Ecto neural progenitor cell (in vitro differentiated cells): ENCODE measurements around the gene PTX4.

Source experiments
- DNase-seq: peaks from one replicate; pipeline ENCODE4 v3.0.0-alpha.2; 2018; ENCODE audit warnings: low spot score

The PTX4 gene, protein sequence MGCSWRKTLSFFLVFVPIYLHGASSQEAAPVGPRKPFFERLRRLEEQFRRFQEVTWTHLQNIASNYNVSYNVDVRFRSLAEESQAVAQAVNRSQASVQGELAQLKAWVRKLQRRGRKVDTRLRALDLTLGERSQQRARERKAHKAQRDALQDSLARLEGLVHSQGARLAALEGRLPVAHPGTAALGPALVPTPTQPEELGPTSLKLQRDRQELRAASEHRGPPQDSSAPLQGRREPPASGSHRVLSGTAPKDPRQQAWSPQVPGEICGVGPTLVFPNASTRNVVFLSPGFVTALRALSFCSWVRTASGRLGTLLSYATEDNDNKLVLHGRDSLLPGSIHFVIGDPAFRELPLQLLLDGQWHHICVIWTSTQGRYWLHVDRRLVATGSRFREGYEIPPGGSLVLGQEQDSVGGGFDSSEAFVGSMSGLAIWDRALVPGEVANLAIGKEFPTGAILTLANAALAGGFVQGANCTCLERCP

GRCh38 chr16:1488619-1489018, at the start of gene PTX4:
Gene PTX4 (minus strand): TSS chr16:1488944. CDS start chr16:1488909, 35 bp downstream.
- DNase-seq = no peak

GRCh38 chr16:1537763-1538289, 49.1 kb upstream of the PTX4 start:
- no peak for DNase-seq

DNA sequence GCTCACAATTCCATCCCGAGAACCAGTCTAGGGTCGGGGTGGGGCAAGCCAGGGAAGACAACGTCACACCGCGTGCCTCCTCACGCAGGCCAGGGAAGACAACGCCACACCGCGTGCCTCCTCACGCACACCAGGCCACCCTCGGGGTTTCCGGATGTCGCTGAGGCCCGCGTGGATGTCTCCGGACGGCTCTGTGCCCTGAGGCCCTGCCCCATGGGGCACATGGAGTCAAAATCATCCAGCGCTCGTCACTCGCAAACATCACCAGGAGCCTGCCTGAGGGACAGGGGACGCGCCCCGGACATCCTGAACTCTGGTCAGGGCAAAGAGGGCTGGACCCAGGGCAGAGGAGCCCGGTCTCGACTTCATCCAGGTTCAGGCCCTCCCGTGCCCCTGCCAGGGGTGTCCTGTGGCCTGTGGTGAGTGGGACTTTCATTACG, 48.4 kb upstream of the PTX4 start:
- DNase-seq = no peak

DNA sequence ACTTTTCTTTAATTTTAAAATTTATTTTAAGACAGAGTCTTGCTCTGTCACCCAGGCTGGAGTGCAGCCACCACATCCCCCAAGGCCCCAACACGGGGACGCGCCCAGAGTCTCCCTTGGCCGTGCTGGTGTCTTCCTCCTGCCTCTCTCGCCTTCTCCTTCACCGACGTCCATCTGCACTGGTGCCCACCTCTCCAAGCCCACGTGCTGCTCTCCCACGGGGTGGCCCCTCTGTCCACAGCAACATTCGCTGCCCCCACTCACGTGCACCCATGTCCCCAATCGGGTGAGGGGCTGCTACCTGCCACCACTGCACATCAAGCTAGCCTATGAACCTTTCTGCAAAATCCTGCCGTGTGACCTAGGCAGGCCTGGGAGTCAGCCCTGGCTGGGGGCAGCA, 47.9 kb upstream of the PTX4 start:
- DNase-seq = no peak

- DNase-seq = no peak
Measured at GRCh38 chr16:1535391-1536291, 46.9 kb upstream of the PTX4 start.

- DNase-seq = no peak
Measured at GRCh38 chr16:1534021-1535020, 45.6 kb upstream of the PTX4 start.

GRCh38 chr16:1533443-1533951, 44.8 kb upstream of the PTX4 start, which contains the start of gene TMEM204:
Gene TMEM204 (plus strand): TSS chr16:1533666. CDS start chr16:1534276, 610 bp downstream.
- DNase-seq = no peak

DNA sequence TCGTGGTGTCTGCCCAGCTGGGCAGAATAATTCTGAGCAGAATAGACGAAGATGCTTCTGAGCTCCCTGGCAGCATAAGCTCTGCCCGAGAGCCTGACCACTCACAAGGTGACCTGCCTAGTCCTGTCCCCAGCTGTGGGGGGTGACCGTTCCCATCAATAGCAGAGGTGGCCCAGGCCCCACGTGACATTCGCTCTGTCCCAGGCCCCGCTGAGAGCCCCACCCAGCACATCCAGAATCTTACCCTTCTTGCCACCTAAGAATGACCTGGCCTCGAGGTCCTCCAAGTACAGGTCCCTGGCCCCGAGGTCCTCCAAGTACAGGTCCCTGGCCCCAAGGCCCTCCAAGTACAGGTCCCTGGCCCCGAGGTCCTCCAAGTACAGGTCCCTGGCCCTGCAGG, 44.0 kb upstream of the PTX4 start:
- DNase-seq = no peak

DNA sequence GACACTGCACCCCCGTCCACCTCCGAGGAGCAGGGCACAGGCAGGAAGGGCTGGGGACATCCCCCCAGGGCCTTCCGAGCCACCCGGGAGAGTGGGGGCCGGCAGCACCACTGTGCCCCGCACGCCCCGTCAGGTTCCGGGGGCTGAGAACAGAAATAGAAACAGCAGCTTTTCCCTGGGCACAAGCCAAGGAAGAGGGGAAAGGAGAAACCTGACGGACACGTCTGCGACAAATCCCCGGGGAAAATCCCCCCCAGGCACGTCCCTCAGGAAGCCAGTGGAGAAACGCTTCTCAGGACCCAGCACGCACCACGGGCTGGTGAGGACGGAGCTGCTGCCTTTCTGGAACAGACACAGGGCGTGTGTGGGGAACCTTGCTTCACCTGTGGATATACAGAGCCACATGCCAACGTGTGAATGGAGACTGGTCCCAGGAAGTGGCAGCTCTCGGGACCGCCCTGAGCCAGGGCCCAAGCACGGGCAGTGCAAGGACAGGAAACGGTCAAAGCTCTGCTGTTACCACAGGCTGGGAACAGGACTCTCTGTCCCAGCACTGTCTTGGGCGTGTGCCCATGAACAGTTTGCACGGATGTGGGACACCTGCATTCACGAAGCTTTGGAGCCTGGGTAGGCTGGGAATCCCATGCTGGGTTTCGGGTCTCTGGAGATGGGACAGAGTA, 43.5 kb upstream of the PTX4 start:
- DNase-seq = no peak

- no peak for DNase-seq
Measured at GRCh38 chr16:1531638-1531910, 42.8 kb upstream of the PTX4 start.

DNA sequence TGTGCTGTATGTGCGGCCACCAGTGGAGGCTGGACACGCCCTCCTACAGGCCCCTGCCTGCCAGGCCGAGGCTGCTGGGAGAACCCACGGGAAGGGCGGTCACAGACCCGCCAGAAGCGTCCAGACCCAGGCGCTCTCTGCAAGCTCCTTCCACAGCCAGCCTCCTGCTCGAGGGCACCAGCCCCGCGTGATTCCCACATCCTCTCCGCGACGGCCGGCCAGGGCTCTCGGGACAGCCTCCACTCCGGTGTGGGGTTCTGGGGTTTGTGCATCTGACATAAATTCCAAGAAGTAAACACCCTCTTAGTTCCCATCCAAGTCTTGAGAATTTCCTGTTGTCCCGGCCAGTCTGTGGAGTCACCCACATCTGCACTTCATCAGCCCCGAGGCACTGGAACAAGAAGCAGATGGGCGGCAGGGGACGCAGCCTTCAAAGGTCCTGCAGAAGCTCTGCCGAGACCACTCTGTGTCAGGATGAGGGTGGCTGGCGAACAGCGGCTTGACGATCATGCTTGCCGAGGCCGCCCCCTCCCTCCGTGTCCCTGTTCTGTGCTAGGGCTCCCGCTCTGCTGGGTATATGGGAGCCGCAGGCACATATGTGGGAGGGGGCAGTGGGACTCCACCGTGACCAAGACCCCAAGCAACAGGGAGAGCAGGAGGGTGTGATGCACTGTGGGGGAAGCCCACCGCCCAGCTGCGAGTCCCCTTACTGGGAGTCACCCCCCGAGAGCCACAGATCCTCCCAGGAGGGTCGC, 42.3 kb upstream of the PTX4 start:
- DNase-seq = no peak

- DNase-seq = no peak
Measured at GRCh38 chr16:1530349-1530882, 41.7 kb upstream of the PTX4 start.

- no peak for DNase-seq
Measured at GRCh38 chr16:1528921-1529537, 40.3 kb upstream of the PTX4 start.

- DNase-seq = no peak
Measured at GRCh38 chr16:1527836-1528811, 39.4 kb upstream of the PTX4 start.

DNA sequence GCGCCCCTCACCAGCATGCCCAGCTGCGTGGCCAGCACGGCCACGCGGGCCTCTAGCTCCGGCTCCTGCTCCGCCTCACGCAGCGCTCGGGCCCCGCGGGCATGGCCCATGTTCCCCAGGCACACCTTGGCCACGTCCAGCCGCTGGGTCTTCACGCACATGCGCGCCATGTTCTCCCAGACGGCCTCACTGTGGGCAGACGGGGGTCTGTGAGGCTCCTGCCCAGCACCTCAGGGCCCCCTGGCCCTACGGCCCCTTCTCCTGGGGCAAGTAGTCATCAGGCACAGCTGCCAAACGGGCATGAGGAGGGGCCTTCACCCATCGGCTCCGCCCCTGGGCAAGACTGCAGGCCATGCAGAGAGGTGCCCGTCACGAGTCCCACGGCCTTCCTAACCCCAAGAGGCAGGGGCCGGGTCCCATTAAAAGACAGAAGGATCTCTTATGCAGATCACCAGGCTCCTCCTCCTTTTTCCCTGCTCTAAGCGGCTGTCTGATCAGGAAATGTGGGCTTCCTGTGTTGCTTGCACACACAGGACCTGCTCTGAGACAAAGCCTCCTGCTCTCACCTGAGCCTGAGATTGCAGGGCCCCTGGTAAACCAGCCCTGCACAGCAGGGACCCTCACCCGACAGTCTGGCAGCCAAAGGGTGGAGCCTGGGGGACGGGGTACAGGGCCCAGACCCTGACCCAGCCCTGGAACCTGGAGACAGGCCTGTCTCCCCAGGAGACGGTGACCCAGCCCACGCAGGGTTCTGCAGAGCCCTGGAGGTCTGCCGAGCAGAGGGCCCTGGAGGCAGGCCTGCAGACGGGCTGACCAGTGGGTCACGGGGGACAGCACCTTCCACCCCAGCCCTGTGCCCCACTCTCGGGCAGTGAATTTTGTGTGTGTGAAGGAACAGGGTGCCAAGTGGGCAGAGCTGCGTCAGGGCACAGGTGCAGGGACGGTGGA, 38.1 kb upstream of the PTX4 start:
- no peak for DNase-seq

DNA sequence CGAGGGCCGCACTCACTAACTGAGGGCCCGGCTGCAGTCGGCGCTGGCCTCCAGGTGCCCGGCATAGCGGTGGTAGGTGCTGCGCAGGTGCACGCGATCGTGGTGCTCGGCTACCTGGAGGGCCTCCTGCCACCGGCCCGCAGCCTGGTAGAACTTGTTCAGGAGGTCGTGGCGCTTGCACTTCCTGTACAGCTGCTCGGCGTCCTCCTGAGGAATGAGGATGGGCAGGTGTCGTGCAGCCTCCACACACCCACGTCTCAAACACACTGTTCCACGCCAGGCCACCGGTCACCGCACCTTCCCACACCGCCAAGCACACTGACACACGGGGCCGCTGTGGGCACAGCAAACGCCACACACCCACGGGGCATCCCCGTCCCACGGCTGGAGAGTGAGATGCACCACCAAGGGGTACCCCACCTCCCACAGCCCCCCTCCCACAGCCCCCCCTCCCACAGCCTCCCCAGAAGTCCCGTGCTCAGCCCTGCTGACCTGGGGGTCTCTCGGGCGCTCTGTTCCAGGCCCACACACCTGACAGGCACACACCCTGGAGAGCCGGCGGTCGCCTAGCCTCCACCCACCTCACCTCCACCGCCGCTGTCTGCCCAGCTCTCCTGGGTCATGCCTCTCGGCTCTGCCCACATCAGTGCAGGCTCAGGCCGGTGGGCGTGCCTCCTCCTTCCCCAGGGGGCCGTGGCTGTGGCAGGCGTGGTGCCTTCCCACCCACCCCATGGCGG, 37.3 kb upstream of the PTX4 start:
- no peak for DNase-seq
